Posterior vena cava (tissue), 2 donors: Measurements from ENCODE around the gene LRRC14B. TPM values are rescaled to one million over a fixed set of nuclear protein-coding genes. Genes with fewer than 3 reads are reported as not detected.
A peak's percentile ranks its signal among the peaks of the same experiment; 100 is the strongest.

Experiments used
- DNase-seq: peaks from one replicate; pipeline ENCODE4 v3.0.0-alpha.2; 2020; ENCODE audit warnings: low spot score
- intact Hi-C, 2 donors: fragments of 100-400 bp; cut with DNase I; formaldehyde crosslinking; loops; one replicate each; pipeline versions ENCODE4 v1.14.1 to v1.14.2; 2022 to 2023
- total RNA-seq, 2 donors: library from RNA; stranded (reverse); fragmentation: NEBNext Ultra II Directional; extraction: Animal tissue kit (Norgen Biotek cat#: 25700); gene quantifications; one replicate each; pipeline ENCODE4 v1.2.1, GENCODE V29; 2021
- donor health status: DM: yes; HTN: yes; CAD: no.
- donor health status: DM: yes; HTN: yes; CAD: no.

LRRC14B gene
- total RNA-seq, 2 donors from 2014 or later: not detected

- intact Hi-C loops: no loop called here
- DNase-seq: peak; percentile 79
These were observed 20.1 kb upstream of the LRRC14B start for GRCh38 chr5:170971-171800.

DNA sequence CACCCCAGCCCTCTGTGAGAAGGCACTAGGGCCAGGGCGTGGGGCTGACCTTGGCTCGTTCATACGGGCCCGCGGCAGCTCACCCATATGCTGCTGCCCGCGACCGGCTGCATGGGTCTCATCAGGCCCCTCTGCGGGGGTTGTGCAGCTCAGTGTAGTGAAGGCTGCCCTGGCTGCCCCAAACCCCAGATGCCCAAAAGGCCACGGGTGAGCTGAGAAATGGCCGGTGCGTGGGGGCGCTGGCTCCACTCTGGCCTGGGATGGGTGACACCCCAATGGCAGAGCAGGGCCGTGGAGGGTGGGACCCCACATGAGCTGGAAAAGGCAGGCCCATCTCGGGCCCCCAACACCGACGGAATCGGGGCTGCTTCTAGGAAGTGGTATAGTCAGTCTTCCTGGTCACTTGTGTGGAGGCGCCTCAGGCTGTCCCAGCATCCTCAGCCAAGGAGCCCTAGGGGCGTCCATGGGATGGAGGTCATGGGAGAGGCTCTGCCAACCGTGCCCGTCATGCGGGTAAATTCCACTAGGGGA lies 19.4 kb upstream of the LRRC14B start:
- intact Hi-C loops: no loop called here
- DNase-seq: peak; percentile 81

GRCh38 chr5:172421-172820 lies 18.9 kb upstream of the LRRC14B start:
- DNase-seq: peak; percentile 76
- intact Hi-C loops: no loop called here

- intact Hi-C loops: no loop called here
- DNase-seq: peak; percentile 72
These were observed 18.4 kb upstream of the LRRC14B start for GRCh38 chr5:172841-173251.

GRCh38 chr5:173392-174290 lies 17.7 kb upstream of the LRRC14B start:
- intact Hi-C loops: no loop called here
- DNase-seq: peak; percentile 64

- DNase-seq: peak; percentile 50
- intact Hi-C loops: no loop called here
These were observed 17.0 kb upstream of the LRRC14B start for GRCh38 chr5:174291-174600.

- no peak for DNase-seq
- intact Hi-C loops: no loop called here
These were observed 16.3 kb upstream of the LRRC14B start for GRCh38 chr5:174876-175465.

DNA sequence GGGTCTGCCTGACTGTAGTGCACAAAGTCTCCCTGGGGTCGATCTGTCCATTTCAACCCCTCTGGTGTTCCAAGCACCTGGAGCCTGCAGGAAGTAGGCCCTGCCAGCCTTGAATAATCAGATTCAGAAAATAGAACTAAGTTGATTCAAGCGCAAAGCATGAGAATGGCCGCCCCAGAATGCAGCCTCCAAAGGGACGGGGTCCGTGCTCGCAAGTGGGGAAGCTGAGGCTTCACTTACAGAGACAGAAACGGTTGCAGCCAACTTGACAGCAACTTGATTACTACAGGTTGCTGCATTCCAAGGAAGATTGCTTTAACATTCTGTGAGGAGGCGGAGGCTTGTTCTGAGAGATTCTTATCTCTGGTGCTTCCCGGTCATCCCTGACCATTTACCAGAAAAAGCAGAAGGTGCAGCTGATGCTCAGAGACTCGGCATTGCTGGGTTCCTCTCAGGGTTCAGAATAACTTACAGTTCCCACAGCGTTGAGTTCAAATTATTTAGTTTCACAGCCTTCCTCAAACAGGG lies 14.9 kb upstream of the LRRC14B start:
- no peak for DNase-seq

GRCh38 chr5:178110-178509 lies 13.2 kb upstream of the LRRC14B start:
- DNase-seq: no peak
- intact Hi-C loops: no loop called here

More for the DNA sequence above, 14.9 kb upstream of the LRRC14B start:
- intact Hi-C loops: no loop called here

DNA sequence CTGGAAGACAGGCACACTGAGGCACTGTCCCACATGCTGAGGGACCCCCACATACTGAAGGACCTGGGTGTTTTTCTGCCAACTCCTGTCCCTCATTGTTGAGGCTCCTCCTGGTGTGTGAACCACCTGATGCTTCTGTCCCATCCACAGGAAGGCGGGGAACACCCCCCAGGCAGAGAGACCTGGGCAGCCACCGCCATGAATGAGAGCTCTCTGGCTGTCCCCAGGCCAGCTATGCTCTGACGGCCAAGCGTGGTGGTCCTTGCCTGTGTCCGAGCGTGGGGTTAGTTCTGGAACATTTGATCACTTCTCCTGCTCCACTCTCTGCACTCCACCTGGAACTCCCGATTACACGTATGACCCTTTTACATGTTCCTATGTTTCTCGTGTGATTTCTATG lies 11.9 kb upstream of the LRRC14B start:
- DNase-seq: no peak
- intact Hi-C loops: no loop called here

DNA sequence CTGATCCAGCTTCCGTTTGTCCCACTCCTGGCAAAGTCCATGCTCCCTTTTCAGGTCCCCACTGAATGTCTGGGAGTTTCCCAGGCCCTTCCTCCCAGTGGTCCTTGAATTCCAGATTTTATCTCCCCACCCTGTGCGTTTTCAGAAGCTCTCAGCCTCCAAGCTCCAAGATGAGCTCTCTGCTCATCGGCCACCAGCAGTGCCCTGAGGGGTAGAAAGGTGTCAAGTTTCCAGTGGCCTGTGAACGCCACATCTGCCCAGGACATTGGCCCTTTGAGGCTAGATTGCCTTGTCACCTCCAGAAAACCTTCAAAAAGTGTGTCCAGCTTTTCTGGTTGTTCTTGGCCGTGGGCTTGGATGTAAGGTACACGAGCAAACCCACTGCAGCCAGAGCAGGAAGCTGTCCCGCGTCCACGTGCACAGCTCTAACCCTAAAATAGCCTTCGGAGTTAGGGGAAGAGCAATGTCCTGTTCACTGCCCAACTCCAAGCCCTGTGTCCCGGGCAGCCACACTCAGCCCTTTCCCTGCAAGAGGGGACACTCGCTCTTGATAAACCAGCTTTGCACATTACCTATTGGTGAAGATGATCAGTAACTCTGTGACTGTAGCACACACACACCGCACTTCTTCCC lies 10.9 kb upstream of the LRRC14B start:
- intact Hi-C loops: no loop called here
- DNase-seq: no peak

DNA sequence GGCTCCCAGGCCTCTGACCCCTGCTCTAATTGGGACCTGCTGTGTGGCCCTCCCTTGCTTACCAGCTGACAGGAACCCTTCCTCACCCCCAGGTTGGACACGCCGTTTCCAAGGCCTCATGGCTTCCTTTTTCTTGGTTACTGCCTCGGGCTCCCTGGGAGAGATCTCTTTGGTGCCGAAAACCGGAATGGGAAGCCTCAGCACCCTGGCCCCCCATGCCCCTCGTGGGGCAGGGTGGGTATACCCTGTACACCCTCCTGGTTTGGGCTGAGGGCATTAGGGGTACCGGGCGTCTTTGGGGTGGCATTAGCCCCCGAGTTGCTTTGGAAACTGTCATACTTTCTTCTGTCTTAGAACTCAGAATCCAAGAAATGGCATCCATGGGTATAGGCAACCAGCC lies 10.1 kb upstream of the LRRC14B start:
- intact Hi-C loops: no loop called here
- DNase-seq: no peak

- intact Hi-C loops: no loop called here
- no peak for DNase-seq
These were observed 9.7 kb upstream of the LRRC14B start for GRCh38 chr5:181566-181965.

GRCh38 chr5:182126-182525 lies 9.2 kb upstream of the LRRC14B start:
- DNase-seq: no peak
- intact Hi-C loops: no loop called here

DNA sequence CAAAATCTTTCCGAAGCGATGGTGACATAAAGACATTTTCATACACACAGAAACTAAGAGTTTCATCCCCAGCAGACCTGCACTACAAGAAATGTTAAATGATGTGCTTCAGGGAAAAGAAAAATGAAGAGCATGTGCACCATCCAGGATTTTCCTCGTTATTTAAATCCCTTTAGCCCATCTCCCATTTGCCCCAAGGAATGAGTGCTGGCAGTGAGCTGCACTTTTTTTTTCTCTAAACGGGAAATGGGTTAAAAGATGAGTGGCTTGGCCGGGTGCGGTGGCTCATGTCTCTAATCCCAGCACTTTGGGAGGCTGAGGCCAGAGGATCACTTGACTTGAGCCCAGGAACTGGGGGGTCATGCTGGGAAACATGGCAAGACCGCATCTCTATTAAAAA lies 6.8 kb upstream of the LRRC14B start:
- DNase-seq: no peak

GRCh38 chr5:185095-186070 lies 5.9 kb upstream of the LRRC14B start:
- DNase-seq: no peak

More for the DNA sequence above, 6.8 kb upstream of the LRRC14B start:
- intact Hi-C loops: no loop called here

DNA sequence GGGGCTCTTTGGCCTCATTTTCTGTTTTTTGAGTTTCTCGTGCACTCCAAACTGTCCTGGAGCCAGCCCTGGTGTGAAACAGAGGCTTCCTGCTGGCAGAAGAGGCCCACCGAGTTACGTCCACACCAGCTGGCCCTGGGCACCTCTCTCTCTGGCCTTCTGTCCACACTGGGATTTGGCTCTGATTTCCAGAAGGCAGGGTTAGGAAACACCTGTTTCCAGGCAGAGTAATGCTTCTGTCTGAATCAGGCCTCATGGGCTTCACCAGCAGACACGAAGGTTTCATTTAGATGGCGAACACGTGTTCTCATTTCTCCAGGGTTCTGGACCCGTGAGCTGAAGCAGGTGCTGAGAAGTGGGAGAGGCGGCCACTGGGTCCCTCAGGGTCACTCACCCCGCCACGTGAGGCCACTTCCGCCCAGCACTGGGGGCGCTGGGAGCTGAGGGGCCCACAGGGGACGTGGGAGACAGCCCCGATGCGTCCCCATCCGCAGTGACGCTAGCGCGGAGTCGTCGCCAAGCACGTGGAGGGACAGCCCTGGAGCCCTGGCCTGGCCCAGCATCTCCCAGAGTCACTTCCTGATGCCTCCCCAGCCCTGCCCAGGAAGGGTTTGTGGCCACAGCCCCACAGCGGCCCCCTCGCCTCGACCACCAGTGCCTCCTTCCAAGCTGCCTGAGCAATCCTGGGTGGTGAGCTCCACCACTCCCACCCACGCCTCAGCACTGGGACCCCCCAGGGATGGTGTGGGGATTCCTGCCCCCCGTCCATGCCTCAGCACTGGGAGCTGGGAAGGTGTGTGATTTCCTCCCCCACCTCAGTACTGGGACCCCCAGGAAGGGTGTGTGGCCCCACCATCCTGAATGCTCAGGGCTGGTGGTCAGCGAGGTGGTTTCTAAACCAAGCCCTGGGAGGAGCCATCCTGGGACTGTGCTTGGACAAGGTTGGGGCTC lies 4.9 kb upstream of the LRRC14B start:
- intact Hi-C loops: no loop called here
- DNase-seq: no peak

More at GRCh38 chr5:185095-186070, 5.9 kb upstream of the LRRC14B start:
- intact Hi-C loops: no loop called here
